Trophoblast cell (in vitro differentiated cells and primary cell): Measurements from ENCODE around the gene SFSWAP.
"Not testable (repeated sequence)": the region's sequence is repeated elsewhere in the genome, so short reads cannot be mapped to it uniquely, and the experiment has no call there.

Experiments
- DNase-seq, 2 donors: peaks; one replicate each; pipeline ENCODE4 v3.0.0-alpha.2; 2016
- H2AFZ ChIP-seq: 2 replicates; pipeline ENCODE4 v1.6.1; 2013; ENCODE audit warnings: low read length, moderate library complexity, mild to moderate bottlenecking; ENCODE audit not compliant: insufficient read depth, poor library complexity
- H2AK5ac ChIP-seq: 2 replicates; pipeline ENCODE4 v1.6.1; 2013; ENCODE audit warnings: mild to moderate bottlenecking, low read length
- H2BK120ac ChIP-seq: 2 replicates; pipeline ENCODE4 v1.6.1; 2013; ENCODE audit warnings: low read length, mild to moderate bottlenecking, moderate library complexity; ENCODE audit not compliant: insufficient read depth, poor library complexity
- H2BK12ac ChIP-seq: 2 replicates; pipeline ENCODE4 v1.6.1; 2013; ENCODE audit warnings: mild to moderate bottlenecking, low read length, moderate library complexity
- H2BK5ac ChIP-seq: 2 replicates; pipeline ENCODE4 v1.6.1; 2013; ENCODE audit warnings: low read length, low read depth, moderate library complexity, mild to moderate bottlenecking; ENCODE audit not compliant: poor library complexity
- H3K14ac ChIP-seq: 2 replicates; pipeline ENCODE4 v1.6.1; 2013; ENCODE audit warnings: mild to moderate bottlenecking, low read length
- H3K18ac ChIP-seq: 2 replicates; pipeline ENCODE4 v1.6.1; 2013; ENCODE audit warnings: mild to moderate bottlenecking, low read length
- H3K23ac ChIP-seq: 2 replicates; pipeline ENCODE4 v1.6.1; 2013; ENCODE audit warnings: low read length
- H3K27ac ChIP-seq: 2 replicates; pipeline ENCODE4 v1.5.1; 2013; ENCODE audit warnings: low read depth, mild to moderate bottlenecking, inconsistent platforms, low read length, moderate library complexity
- H3K27me3 ChIP-seq: 2 replicates; pipeline ENCODE4 v1.6.1; 2013; ENCODE audit warnings: inconsistent platforms, mild to moderate bottlenecking, low read length, moderate library complexity; ENCODE audit not compliant: insufficient read depth
- H3K36me3 ChIP-seq, 2 experiments: 1 replicate in 1 of 2; 2 replicates in 1 of 2; pipeline ENCODE4 v1.6.1; 2013; ENCODE audit warnings: low read length in 2 of 2, mild to moderate bottlenecking in 2 of 2, moderate library complexity in 1 of 2; ENCODE audit not compliant: insufficient read depth in 2 of 2, control insufficient read depth in 1 of 2
- H3K4ac ChIP-seq: 2 replicates; pipeline ENCODE4 v1.6.1; 2013; ENCODE audit warnings: low read depth, mild to moderate bottlenecking, low read length, moderate library complexity
- H3K4me1 ChIP-seq, 2 experiments: 1 replicate in 1 of 2; 2 replicates in 1 of 2; pipeline ENCODE4 v1.6.1; 2013; ENCODE audit warnings: low read length in 2 of 2, mild to moderate bottlenecking in 2 of 2, moderate library complexity in 1 of 2; ENCODE audit not compliant: insufficient read depth in 2 of 2, control insufficient read depth in 1 of 2
- H3K4me2 ChIP-seq: 2 replicates; pipeline ENCODE4 v1.6.1; 2013; ENCODE audit warnings: inconsistent platforms, mild to moderate bottlenecking, low read length, moderate library complexity
- H3K4me3 ChIP-seq: 2 replicates; pipeline ENCODE4 v1.5.1; 2013; ENCODE audit warnings: mild to moderate bottlenecking, low read depth, low read length, inconsistent platforms
- H3K79me1 ChIP-seq: one replicate; pipeline ENCODE4 v1.6.1; 2013; ENCODE audit warnings: low read length
- H3K79me2 ChIP-seq: 2 replicates; pipeline ENCODE4 v1.6.1; 2013; ENCODE audit warnings: low read length, mild to moderate bottlenecking; ENCODE audit not compliant: control insufficient read depth, insufficient read depth, poor library complexity
- H3K9ac ChIP-seq: 2 replicates; pipeline ENCODE4 v1.6.1; 2013; ENCODE audit warnings: mild to moderate bottlenecking, low read length
- H3K9me3 ChIP-seq: 2 replicates; pipeline ENCODE4 v1.6.1; 2013; ENCODE audit warnings: low read depth, mild to moderate bottlenecking, control low read depth, inconsistent platforms, low read length; ENCODE audit not compliant: insufficient read depth
- H4K12ac ChIP-seq: 2 replicates; pipeline ENCODE4 v1.6.1; 2013; ENCODE audit warnings: low read depth, mild to moderate bottlenecking, low read length, moderate library complexity
- H4K8ac ChIP-seq: 2 replicates; pipeline ENCODE4 v1.6.1; 2013; ENCODE audit warnings: low read depth, mild to moderate bottlenecking, low read length, moderate library complexity
- H4K91ac ChIP-seq: one replicate; pipeline ENCODE4 v1.6.1; 2013; ENCODE audit warnings: low read depth, mild to moderate bottlenecking, low read length, moderate library complexity
- WGBS: extraction: QIAGEN DNeasy Blood & Tissue Kit; methylation state at CpG from one replicate; pipeline ENCODE4 v1.1.7; 2013; ENCODE audit warnings: missing lambda C conversion rate; ENCODE audit not compliant: insufficient read length, insufficient coverage; ENCODE audit errors: extremely low coverage; 5-methylcytosine and 5-hydroxymethylcytosine counted together

The SFSWAP gene

GRCh38 chr12:131677699-131678098 lies 33.2 kb upstream of the SFSWAP start:
- H2AK5ac ChIP-seq, result no peak overlapping the region
- no peaks in the 10 kb centered on the region for H3K79me2 ChIP-seq
- no peak overlapping the region for H3K27ac ChIP-seq
- no peak overlapping the region for H4K91ac ChIP-seq
- H2BK5ac ChIP-seq, result no peak overlapping the region
- H3K4me2 ChIP-seq, result no peak overlapping the region
- H3K36me3 ChIP-seq, result no peaks in the 10 kb centered on the region
- H3K4ac ChIP-seq, result no peak overlapping the region
- no peak overlapping the region for H3K14ac ChIP-seq
- no peak overlapping the region for H3K18ac ChIP-seq
- no CpG with 5 or more reads among the region's 15 CpGs for WGBS
- no peak overlapping the region for H3K9ac ChIP-seq
- no peak overlapping the region for H3K23ac ChIP-seq
- no peak overlapping the region for H4K12ac ChIP-seq
- no peak overlapping the region for H4K8ac ChIP-seq
- no peak overlapping the region for H2AFZ ChIP-seq
- H2BK12ac ChIP-seq, result no peak overlapping the region
- H3K4me3 ChIP-seq, result no peak overlapping the region
- no peak overlapping the region for H2BK120ac ChIP-seq
- H3K27me3 ChIP-seq, result no peaks in the 10 kb centered on the region
- H3K4me1 ChIP-seq, result no peaks in the 10 kb centered on the region
- peaks cover 10% of the 10 kb centered on the region for H3K9me3 ChIP-seq
- no peaks in the 10 kb centered on the region for H3K79me1 ChIP-seq
- DNase-seq, result no peak

GRCh38 chr12:131678389-131679181 lies 32.3 kb upstream of the SFSWAP start:
- not testable (repeated sequence) for H3K4me1 ChIP-seq, H2AK5ac ChIP-seq, H3K79me2 ChIP-seq, H3K4me3 ChIP-seq, H3K36me3 ChIP-seq, H3K23ac ChIP-seq, H3K79me1 ChIP-seq, H3K27ac ChIP-seq, H4K91ac ChIP-seq, H3K18ac ChIP-seq, H2BK5ac ChIP-seq, H4K8ac ChIP-seq, H3K4me2 ChIP-seq, H3K27me3 ChIP-seq, H2BK12ac ChIP-seq, H3K4ac ChIP-seq, H3K14ac ChIP-seq, H2AFZ ChIP-seq, DNase-seq, H3K9ac ChIP-seq, H2BK120ac ChIP-seq, H4K12ac ChIP-seq
- H3K9me3 ChIP-seq, result peaks cover 13% of the 10 kb centered on the region
- WGBS, result no CpG with 5 or more reads among the region's 29 CpGs

- not testable (repeated sequence) for H3K4me3 ChIP-seq, H3K18ac ChIP-seq, DNase-seq, H2BK5ac ChIP-seq, H2AFZ ChIP-seq, H4K8ac ChIP-seq, H3K4ac ChIP-seq, H3K4me1 ChIP-seq, H3K23ac ChIP-seq, H3K79me2 ChIP-seq, H3K4me2 ChIP-seq, H2BK120ac ChIP-seq, H3K9ac ChIP-seq, H3K79me1 ChIP-seq, H4K12ac ChIP-seq, H4K91ac ChIP-seq, H3K14ac ChIP-seq, H3K36me3 ChIP-seq, H2AK5ac ChIP-seq, H2BK12ac ChIP-seq, H3K27me3 ChIP-seq, H3K27ac ChIP-seq
- H3K9me3 ChIP-seq, result peaks cover 11% of the 10 kb centered on the region
- WGBS, result no CpG with 5 or more reads among the region's 16 CpGs
These were observed 31.7 kb upstream of the SFSWAP start for GRCh38 chr12:131679186-131679585.

DNA sequence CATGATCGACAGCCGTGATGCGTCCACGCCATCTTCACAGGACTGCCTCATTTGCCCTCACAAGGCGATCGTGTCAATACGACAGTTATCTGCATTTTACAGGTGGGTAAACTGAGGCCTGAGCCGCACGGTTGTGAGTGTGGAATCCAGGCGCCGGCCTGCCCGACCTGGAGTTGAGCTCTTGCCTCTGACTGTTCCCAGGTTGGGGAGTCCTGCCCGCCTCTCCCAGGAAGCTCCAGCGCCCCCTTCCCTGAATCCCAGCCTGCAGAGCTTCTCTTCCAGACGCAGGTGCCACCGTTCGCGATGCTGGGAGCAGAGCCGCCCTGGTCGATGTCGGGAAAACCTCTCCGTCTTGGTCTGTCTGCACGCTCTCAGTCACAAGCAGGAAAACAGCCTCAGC lies 31.1 kb upstream of the SFSWAP start:
- not testable (repeated sequence) for H2BK12ac ChIP-seq, H3K23ac ChIP-seq, H3K14ac ChIP-seq, H3K4me1 ChIP-seq, H3K27me3 ChIP-seq, H2BK5ac ChIP-seq, H3K18ac ChIP-seq, H3K9ac ChIP-seq, H3K27ac ChIP-seq, H4K12ac ChIP-seq, DNase-seq, H3K4me2 ChIP-seq, H4K91ac ChIP-seq, H3K4me3 ChIP-seq, H2BK120ac ChIP-seq, H2AK5ac ChIP-seq, H3K79me2 ChIP-seq, H3K9me3 ChIP-seq, H4K8ac ChIP-seq, H2AFZ ChIP-seq, H3K79me1 ChIP-seq, H3K4ac ChIP-seq, H3K36me3 ChIP-seq
- WGBS, result no CpG with 5 or more reads among the region's 23 CpGs
